Fibroblast of villous mesenchyme (primary cell): ENCODE data around the gene COG7. TPM values are rescaled to one million over a fixed set of nuclear protein-coding genes. Genes with fewer than 3 reads are reported as not detected.
"Not testable (repeated sequence)": the region's sequence is repeated elsewhere in the genome, so short reads cannot be mapped to it uniquely, and the experiment has no call there.

Experiments used
- DNase-seq: peaks from one replicate; pipeline ENCODE4 v3.0.0-alpha.2; 2010; ENCODE audit warnings: low read depth
- H3K4me3 ChIP-seq: 2 replicates; pipeline ENCODE4 v1.5.1; 2011; ENCODE audit warnings: low read depth, mild to moderate bottlenecking, low read length
- total RNA-seq: library from RNA; depleted of rRNA; stranded (reverse); fragments of >200 nt; gene quantifications from 2 replicates; pipeline ENCODE4 v1.2.3, GENCODE V29; 2012
- TF ChIP-seq, protein P1 (sequence below): IDR thresholded peaks from 2 replicates; pipeline ENCODE4 v1.5.1; 2012; ENCODE audit warnings: low read depth, mild to moderate bottlenecking, low read length; ENCODE audit not compliant: insufficient read depth

COG7 gene
- total RNA-seq, 1 donor: 29.4 TPM

DNA sequence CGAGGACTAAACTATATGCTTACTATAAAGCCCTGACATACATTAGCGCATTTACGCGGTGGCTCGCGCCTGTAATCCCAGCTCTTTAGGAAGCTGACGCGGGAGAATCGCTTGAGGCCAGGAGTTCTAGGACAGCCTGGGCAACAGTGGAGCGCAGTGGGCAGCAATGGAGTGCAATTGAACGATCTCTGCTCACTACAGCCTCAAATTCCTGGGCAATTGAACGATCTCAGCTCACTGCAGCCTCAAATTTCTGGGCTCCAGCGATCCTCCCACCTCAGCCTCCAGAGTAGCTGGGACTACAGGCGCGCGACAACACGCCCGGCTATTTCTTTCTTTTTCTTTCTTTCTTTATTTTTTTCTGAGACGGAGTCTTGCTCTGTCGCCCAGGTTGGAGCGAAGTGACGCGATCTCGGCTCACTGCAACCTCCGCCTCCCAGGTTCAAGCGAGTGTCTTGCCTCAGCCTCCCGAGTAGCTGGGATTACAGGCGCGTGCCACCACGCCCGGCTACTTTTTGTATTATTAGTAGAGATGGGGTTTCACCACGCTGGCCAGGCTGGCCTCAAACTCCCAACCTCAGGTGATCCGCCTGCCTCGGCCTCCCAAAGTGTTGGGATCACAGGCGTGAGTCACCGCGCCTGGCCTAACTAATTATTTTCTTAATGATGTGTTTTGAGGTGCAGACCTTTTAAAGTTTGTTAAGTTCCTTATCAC is 506 bp upstream of the COG7 start:
- TF ChIP-seq, protein P1, sequence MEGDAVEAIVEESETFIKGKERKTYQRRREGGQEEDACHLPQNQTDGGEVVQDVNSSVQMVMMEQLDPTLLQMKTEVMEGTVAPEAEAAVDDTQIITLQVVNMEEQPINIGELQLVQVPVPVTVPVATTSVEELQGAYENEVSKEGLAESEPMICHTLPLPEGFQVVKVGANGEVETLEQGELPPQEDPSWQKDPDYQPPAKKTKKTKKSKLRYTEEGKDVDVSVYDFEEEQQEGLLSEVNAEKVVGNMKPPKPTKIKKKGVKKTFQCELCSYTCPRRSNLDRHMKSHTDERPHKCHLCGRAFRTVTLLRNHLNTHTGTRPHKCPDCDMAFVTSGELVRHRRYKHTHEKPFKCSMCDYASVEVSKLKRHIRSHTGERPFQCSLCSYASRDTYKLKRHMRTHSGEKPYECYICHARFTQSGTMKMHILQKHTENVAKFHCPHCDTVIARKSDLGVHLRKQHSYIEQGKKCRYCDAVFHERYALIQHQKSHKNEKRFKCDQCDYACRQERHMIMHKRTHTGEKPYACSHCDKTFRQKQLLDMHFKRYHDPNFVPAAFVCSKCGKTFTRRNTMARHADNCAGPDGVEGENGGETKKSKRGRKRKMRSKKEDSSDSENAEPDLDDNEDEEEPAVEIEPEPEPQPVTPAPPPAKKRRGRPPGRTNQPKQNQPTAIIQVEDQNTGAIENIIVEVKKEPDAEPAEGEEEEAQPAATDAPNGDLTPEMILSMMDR: no peak
- H3K4me3 ChIP-seq: peak overlapping the region; percentile 69
- no peak for DNase-seq

DNA sequence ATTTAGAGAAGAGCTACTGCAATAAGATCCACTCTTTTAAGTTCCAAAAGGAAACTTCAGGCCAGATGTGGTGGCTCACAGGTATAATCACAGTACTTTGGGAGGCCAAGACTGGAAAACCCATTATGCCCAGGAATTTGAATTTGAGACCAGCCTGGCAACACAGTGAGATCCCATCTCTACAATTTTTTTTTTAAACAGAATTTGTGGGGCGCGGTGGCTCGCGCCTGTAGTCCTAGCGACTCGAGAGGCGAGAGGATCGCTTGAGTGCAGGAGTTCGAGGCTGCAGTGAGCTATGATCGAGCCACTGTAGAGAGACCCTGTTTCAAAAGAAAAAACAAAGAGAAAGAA is 793 bp downstream of the COG7 start:
- no peak for DNase-seq
- peak overlapping the region; percentile 69 for H3K4me3 ChIP-seq
- TF ChIP-seq, protein P1: no peak

DNA sequence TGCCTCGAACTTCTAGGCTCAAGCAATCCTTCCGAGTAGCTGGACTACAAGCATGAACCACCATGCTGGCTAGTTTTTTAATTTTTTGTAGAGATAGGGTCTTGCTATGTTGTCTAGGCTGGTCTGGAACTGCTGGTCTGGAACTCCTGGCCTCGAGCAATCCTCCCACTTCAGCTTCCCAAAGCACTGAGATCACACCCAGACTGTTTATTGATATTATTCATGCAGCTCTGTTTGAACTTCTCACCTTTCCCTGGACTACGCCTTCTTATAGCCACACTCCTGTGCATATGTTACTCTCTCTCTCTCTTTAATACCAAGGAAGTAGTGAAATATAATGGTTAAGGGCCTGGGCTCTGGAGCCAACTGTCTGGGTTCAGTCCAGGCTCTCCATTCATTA is 4.6 kb downstream of the COG7 start:
- TF ChIP-seq, protein P1: no peak
- H3K4me3 ChIP-seq: no peak overlapping the region
- peak; percentile 34 for DNase-seq

DNA sequence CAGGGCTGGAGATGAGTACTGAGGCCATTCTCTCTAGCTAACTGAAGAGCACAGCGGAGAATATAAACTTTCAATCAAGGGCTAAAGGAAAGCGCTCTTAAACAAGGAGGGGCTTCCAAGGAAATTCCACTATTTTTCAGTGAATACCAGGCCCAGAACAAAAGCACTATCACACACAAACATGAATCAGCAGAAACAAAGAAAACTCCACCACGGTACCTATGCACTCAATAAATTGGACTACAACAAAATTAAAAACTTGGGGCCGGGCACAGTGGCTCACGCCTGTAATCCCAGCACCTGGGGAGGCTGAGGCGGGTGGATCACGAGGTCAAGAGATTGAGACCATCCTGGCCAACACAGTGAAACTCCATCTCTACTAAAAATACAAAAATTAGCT is 15.4 kb downstream of the COG7 start:
- DNase-seq, H3K4me3 ChIP-seq: not testable (repeated sequence)

DNA sequence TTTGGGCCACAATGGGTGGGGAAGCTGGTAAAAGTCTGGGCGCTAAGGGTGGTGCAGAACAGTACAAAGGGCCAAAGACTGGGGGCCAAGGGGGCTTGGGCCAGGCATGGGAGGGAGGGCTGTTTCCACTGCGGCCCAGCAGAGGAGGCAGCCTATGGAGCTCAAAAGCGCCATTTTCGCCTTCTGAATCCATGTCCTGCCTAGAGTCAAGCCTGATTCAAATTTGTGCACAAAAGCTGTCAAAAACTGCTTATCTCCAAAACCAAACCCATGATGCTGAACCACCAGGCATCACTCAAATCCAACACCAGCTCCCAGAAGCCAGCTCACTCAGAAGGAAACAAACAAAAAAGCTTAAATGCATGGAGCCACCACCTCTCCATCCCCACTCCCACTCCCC is 16.0 kb downstream of the COG7 start:
- TF ChIP-seq, protein P1: no peak
- DNase-seq: no peak
- H3K4me3 ChIP-seq: no peak overlapping the region

DNA sequence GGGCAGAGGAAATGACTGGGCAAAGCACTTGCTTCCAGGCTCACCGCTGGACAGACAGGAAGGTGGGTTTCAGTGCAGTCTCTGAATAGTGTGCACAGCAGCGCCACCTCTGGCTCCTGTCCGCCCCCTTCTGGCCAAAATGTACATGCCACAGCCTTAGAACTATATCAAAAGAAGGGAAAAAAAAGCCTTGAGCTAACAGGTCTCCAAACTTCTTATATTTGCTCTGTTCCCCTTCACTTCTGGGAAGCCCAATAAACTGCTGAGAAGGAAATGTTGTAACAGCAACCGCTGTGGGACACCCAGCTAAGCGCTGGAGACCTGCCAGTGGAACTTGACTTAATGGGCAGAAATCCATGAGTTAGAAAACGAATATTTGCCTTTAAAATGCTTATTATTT is 17.5 kb downstream of the COG7 start:
- DNase-seq: peak; percentile 45
- H3K4me3 ChIP-seq: no peak overlapping the region
- TF ChIP-seq, protein P1: peak; percentile 90

DNA sequence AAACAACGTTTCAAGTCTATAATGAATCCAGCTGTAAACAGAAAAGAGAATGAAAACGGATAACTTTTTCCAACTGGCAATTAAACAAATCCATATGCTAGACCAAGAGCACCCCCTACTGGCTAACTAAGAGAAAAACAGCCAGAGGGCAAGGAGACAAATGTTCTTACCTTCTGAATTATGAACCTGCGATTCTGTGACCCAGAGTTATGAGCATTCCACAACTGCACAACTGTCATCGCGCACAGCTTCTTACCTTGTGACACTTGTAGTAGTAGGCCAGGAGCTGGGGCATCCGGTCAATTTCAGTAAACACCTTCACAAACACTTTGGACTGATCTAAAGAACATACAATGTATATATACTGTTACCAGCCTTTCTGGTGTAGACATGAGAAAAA is 18.6 kb downstream of the COG7 start:
- TF ChIP-seq, protein P1: peak; percentile 82
- peak; percentile 78 for DNase-seq

More for the DNA sequence above, 18.6 kb downstream of the COG7 start:
- H3K4me3 ChIP-seq: no peak overlapping the region
